HG03064 (cell line): ENCODE measurements around the gene MIGA1.
"Not testable (repeated sequence)": the region's sequence is repeated elsewhere in the genome, so short reads cannot be mapped to it uniquely, and the experiment has no call there.

Source experiments
- ATAC-seq: cut with Tn5 transposase; IDR thresholded peaks from one replicate; pipeline ENCODE4 v1.9.1; 2021; ENCODE audit warnings: low read depth; ENCODE audit not compliant: unreplicated experiment

The MIGA1 gene

GRCh38 chr1:77796695-77797405 is 17.4 kb downstream of the MIGA1 start:
- no peak for ATAC-seq

DNA sequence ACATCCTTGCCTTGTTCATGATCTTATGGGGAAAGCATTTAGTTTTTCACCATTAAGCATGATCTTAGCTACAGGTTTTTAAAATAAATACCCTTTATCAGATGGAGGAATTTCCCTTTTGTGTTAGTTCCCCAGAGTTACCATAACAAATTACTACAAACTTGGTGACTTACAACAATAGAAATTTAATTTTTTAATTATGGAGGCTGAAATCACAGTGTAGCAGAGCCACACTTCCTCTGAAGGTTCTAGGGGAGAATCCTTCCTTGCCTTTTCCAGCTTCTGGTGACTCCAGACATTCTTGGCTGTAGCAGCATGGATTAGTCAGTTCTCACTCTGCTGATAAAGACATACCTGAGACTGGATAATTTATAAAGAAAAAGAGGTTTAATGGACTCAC is 18.5 kb downstream of the MIGA1 start:
- ATAC-seq, result no peak

GRCh38 chr1:77802026-77802425 is 22.6 kb downstream of the MIGA1 start:
- no peak for ATAC-seq

DNA sequence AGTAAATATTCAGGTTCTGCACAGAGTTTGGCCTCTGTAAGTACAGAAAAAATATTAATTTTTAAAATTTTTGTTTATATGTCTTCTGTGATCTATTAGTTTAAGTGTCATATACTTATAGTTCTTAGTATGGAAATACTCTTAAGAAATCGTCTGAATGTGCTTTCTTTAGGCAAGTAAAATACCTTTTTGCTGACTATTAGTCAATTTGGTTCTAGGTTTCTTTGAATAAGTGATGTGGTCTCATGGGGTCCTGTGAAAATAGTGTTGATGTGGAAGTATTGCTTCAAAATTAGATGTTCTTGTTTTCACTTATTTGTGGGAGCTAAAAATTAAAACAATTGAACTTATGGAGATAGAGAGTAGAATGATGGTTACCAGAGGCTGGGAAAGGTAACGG is 23.9 kb downstream of the MIGA1 start:
- ATAC-seq, result no peak

GRCh38 chr1:77809787-77810462 is 30.5 kb downstream of the MIGA1 start:
- not testable (repeated sequence) for ATAC-seq

DNA sequence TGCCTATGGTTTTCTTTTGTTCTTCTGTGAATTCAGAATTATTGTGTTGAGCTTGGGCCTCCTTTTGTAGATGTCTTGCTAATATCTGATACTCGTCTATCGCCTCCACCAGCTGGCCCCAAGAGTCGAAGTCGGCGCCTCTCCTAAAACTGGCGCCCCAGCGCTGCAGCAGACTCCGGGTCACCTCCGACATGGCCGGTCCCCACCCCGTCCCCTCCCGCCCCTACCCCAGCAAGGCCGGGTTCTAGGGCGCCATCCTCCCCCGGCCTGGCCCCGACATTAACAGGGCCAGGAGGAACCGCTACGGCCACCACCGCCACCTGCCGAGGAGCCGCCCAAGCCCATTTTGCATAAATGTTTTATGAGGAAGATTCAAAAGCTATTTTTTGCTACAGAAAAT is 32.1 kb downstream of the MIGA1 start:
- not testable (repeated sequence) for ATAC-seq

GRCh38 chr1:77817368-77818209 is 38.1 kb downstream of the MIGA1 start:
- ATAC-seq, result no peak

GRCh38 chr1:77820121-77820520 is 40.7 kb downstream of the MIGA1 start:
- no peak for ATAC-seq

DNA sequence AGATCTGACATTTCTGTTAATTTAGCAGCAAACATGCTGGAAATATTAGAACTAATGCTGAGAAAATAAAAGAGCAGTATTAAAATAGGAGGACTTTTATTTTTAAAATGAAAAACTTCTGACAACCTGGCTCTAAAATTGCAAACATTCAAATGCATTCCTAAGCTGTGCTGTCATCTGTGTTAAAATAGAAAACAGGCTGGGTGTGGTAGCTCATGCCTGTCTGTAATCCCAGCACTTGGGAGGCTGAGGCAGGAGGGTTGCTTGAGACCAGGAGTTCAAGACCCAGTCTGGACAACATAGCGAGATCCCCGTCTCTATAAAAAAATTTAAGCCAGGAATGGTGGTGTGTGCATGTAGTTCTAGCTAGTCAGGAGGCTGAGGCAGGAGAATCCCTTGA is 44.6 kb downstream of the MIGA1 start:
- ATAC-seq, result no peak

DNA sequence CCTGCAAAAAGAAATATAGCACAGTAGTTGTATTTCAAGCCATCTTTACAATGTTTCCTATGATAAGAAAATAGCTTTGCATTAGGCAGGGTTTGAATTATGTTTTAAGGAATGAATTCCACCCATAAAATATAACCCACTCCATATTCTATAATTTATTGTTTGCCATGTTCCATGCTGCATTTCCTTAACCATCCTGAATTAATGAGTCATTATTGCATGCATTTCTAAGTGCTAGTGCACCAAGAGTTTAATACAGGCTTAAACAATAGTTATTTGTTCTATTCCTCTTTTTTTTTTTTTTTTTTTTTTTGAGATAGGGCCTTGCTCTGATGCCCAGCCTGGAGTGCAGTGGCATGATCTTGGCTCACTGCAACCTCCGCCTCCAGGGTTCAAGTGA is 45.2 kb downstream of the MIGA1 start:
- ATAC-seq, result no peak

GRCh38 chr1:77825131-77825709 is 45.8 kb downstream of the MIGA1 start:
- ATAC-seq, result no peak

GRCh38 chr1:77826851-77827250 is 47.4 kb downstream of the MIGA1 start:
- ATAC-seq, result not testable (repeated sequence)

DNA sequence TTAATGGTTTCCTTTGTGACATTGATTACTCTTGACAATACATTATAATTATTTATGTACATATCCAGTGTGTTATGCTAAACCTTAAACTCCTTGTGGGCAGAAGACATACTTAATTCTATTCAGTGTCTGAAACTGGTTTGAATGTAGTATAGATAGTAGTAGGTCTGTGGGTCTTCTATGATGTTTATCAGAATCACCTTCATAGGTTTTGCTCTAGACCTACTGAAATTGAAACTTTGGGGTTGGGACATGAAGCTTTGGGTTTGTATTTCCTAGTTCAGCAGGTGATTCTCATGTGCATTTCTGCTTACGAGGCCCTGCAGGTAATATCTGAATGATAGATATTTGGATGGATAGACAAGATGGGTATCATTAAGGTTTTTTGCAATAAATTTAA is 48.6 kb downstream of the MIGA1 start:
- no peak for ATAC-seq

DNA sequence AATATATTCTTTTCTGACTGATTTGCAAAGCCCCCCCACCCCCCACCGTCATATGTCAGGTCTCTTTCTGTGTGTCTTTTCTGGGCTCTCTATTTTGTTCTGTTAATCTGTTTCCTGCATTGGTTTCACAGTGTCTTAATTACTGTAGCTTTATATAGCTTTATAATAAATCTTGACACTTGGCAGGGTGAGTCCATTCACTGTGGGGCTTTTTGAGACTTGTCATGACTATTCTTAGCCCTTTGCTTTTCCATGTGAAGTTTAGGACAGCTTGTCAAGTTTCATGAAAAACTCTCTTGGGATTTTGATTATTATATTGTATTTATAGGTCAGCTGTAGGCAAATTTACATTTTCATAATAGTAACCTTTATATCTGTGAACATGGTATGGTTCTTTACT is 50.4 kb downstream of the MIGA1 start:
- no peak for ATAC-seq

GRCh38 chr1:77830946-77831345 is 51.5 kb downstream of the MIGA1 start:
- no peak for ATAC-seq

DNA sequence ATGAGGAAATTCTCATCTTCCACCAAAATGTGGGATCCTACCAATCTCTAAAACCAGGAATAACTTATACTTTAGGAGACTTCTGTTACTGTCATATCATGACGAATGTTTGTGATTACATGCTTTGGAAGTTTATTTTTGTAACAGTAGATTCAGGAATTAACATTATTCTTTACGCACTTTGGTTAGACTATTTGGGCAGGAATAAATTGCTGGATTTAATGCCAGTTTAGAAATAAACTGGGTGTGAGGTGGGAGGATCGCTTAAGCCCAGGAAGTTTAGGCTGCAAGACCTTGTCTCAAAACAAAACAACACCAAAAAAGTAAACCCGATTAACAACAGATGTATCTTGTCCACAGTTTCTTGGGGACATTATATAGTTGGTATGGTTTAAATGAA is 52.1 kb downstream of the MIGA1 start:
- no peak for ATAC-seq

DNA sequence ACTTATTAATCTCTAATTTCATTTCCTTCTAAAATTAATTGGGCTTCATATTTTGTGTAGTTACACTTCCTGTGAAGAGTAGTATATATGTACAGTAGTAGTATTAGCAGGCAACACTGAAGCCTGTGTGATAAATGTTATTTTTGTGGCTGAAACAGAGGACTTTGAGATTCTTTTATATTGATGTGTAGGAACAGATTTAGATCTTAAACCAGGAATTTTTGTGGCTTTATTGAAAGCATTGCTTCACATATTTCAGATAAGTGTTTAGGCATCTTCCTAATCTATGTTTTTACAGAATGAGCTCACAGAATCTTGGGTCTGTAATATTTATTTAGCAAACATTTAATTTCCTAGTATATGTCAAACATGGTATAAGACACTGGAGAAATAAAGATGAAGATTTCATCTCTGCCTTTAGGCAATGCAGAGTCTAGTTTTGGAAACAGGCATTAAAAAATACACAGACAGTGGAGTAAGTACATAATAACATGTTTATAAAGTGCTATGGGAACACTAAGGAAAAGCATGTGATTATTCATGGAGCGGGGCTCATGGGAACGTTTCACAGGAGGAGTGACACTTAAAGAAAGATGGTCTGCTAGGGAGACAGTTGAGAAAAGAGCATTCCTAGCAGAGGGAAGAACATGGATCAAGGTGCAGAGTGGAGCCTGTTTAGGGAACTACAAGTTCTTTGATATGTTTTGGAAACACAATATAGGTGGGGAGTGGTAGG is 52.7 kb downstream of the MIGA1 start:
- ATAC-seq, result no peak

GRCh38 chr1:77832901-77833300 is 53.5 kb downstream of the MIGA1 start:
- ATAC-seq, result no peak

DNA sequence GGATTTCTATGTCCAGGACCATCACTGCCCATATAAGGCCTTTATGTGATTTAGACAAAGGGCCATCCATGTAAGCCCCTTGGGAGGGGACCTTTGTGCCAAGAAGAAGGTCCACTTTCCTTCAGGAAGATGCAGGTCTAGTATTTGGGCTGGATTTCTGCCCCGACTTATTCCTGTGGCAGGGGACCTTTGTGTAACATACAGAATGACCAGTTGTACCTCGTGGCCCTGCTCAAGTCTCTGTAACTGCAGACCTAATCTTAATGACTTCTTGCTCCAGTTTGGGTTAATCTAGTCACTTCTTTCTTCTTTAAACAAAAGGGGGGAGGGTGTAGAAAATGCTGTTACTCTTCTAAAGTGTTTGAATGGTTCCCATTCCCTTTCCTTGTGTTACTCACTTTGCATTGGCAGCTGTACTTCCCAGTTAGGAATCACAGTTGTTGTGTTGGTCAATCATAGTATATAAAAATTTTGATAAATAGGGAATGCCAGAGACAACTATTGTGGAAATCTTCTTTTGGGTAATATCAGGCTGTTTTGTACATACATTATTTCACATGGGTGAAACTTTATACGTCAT is 54.2 kb downstream of the MIGA1 start:
- no peak for ATAC-seq

GRCh38 chr1:77834771-77835334 is 55.4 kb downstream of the MIGA1 start:
- ATAC-seq, result no peak
